Activated CD8-positive, alpha-beta memory T cell treated with anti-CD3 and anti-CD28 coated beads for 48 hours (primary cell): ENCODE data around the gene SHB.

Experiments used
- DNase-seq, 3 experiments: peaks; one replicate each; pipeline ENCODE4 v3.0.0-alpha.2; 2020; ENCODE audit warnings: low read depth in 2 of 3, low spot score in 2 of 3

The SHB gene

GRCh38 chr9:38009990-38010389 is 59.0 kb downstream of the SHB start:
- DNase-seq = no peak

GRCh38 chr9:38009035-38009501 is 60.0 kb downstream of the SHB start:
- DNase-seq = no peak

GRCh38 chr9:38008168-38009034 is 60.6 kb downstream of the SHB start:
- DNase-seq = peak in 2 of 3 experiments; percentile 57 to 61

GRCh38 chr9:38007016-38007415 is 62.0 kb downstream of the SHB start:
- DNase-seq = no peak

- DNase-seq = no peak
Measured at GRCh38 chr9:38006163-38006562, 62.9 kb downstream of the SHB start.

- no peak for DNase-seq
Measured at GRCh38 chr9:38004809-38005560, 64.0 kb downstream of the SHB start.

- no peak for DNase-seq
Measured at GRCh38 chr9:38003946-38004808, 64.8 kb downstream of the SHB start.

- DNase-seq = no peak
Measured at GRCh38 chr9:38003230-38003629, 65.8 kb downstream of the SHB start.

GRCh38 chr9:38001430-38001829 is 67.6 kb downstream of the SHB start:
- DNase-seq = no peak

GRCh38 chr9:38000735-38001134 is 68.3 kb downstream of the SHB start:
- DNase-seq = no peak

- no peak for DNase-seq
Measured at GRCh38 chr9:38000332-38000731, 68.7 kb downstream of the SHB start.

- DNase-seq = no peak
Measured at GRCh38 chr9:37999588-38000189, 69.3 kb downstream of the SHB start.

GRCh38 chr9:37998881-37999587 is 70.0 kb downstream of the SHB start:
- DNase-seq = no peak

- DNase-seq = no peak
Measured at GRCh38 chr9:37997636-37998374, 71.2 kb downstream of the SHB start.

GRCh38 chr9:37996819-37997217 is 72.2 kb downstream of the SHB start:
- no peak for DNase-seq

- DNase-seq = no peak
Measured at GRCh38 chr9:37995961-37996818, 72.8 kb downstream of the SHB start.

- no peak for DNase-seq
Measured at GRCh38 chr9:37995348-37995737, 73.7 kb downstream of the SHB start.

- DNase-seq = peak in 1 of 3 experiments; percentile 12
Measured at GRCh38 chr9:37994639-37995347, 74.2 kb downstream of the SHB start.
